Keratinocyte (primary cell): Measurements from ENCODE around the gene RGL1.

ENCODE experiments used
- EZH2 ChIP-seq: IDR thresholded peaks from one replicate; pipeline ENCODE4 v1.6.1; 2012; ENCODE audit warnings: inconsistent platforms, mild to moderate bottlenecking, low read length, moderate library complexity
- TF ChIP-seq, protein P1 (sequence below), 3 experiments: IDR thresholded peaks in 1 of 3; conservative IDR thresholded peaks in 1 of 3; optimal IDR thresholded peaks in 1 of 3; 2 replicates in 2 of 3; 3 replicates in 1 of 3; pipeline versions ENCODE3 to v1.5.1; 2011; ENCODE audit warnings: low read length in 3 of 3, mild to moderate bottlenecking in 3 of 3, moderate library complexity in 2 of 3, control low read depth in 1 of 3, inconsistent platforms in 1 of 3; ENCODE audit not compliant: insufficient read depth in 2 of 3; ENCODE audit errors: extremely low read depth in 1 of 3

DNA sequence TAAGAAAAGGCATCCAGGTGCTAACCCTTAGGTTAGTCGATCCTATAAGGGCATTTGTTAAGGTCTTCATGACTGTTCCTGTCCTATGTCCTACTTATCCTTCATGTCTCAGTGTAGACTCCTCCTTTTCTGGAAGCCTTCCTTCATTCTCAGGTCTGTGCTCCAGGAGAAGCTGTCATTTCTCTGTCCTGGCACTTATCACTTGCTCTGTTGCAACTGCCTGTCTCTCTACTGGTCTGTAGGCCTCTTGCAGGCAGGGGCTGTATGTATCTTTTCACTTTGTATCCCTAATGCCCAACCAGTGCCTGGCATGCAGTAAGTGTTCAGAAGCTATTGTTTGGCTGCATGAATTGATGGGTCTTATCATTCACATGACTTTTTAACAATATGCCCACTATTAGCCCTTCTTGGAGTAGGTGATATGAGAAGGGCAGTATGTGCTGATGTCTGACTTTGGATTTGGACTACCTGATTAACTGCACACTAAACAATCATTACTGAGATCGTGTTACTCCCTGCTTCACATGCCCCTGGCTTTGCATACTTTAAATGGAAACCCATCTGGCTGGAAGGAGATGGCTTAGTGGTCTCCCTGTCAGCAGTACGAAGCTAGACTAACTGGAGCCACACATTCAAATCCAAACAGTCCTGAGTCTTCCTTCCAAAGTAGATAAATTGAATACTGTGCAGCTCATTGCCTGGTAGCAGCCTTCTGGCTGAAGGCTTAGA lies 88.8 kb downstream of the RGL1 start:
- TF ChIP-seq, protein P1, sequence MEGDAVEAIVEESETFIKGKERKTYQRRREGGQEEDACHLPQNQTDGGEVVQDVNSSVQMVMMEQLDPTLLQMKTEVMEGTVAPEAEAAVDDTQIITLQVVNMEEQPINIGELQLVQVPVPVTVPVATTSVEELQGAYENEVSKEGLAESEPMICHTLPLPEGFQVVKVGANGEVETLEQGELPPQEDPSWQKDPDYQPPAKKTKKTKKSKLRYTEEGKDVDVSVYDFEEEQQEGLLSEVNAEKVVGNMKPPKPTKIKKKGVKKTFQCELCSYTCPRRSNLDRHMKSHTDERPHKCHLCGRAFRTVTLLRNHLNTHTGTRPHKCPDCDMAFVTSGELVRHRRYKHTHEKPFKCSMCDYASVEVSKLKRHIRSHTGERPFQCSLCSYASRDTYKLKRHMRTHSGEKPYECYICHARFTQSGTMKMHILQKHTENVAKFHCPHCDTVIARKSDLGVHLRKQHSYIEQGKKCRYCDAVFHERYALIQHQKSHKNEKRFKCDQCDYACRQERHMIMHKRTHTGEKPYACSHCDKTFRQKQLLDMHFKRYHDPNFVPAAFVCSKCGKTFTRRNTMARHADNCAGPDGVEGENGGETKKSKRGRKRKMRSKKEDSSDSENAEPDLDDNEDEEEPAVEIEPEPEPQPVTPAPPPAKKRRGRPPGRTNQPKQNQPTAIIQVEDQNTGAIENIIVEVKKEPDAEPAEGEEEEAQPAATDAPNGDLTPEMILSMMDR (optimal IDR thresholded peaks at IDR 0.05 in 1 of 3, IDR thresholded peaks at IDR 0.05 in 1 of 3, conservative IDR thresholded peaks at IDR 0.05 in 1 of 3; ENCODE audit: extremely low read depth in 1 of 3, insufficient read depth in 2 of 3, low read length in 3 of 3), result no peak
- no peak for TF ChIP-seq EZH2
